HG03565 (cell line): ENCODE measurements around the gene RALB.

Experiments used
- ATAC-seq: cut with Tn5 transposase; IDR thresholded peaks from one replicate; pipeline ENCODE4 v1.9.1; 2021; ENCODE audit warnings: mild to moderate bottlenecking, moderate library complexity; ENCODE audit not compliant: unreplicated experiment

RALB gene

GRCh38 chr2:120330946-120331822 lies 78.5 kb downstream of the RALB start:
- no peak for ATAC-seq

DNA sequence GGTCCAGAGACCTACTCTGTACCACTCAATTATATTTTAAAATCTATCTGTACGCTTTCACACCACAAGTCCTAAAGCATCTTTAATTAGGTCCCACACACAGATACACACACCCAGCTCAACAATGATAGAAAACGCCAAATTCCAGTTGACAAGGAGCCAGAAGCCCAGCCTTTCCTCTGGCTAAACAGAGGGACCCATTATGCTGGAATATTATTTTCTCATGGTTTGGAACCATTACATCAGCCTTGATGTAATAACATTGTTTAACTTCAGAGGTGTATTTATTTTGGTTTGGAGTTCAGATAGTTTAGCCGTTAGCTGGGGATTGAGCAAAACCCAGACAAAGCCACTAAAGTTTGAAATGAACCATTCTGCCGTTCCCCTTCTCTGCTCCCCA lies 79.3 kb downstream of the RALB start:
- ATAC-seq: no peak

GRCh38 chr2:120332384-120332783 lies 79.7 kb downstream of the RALB start:
- no peak for ATAC-seq

DNA sequence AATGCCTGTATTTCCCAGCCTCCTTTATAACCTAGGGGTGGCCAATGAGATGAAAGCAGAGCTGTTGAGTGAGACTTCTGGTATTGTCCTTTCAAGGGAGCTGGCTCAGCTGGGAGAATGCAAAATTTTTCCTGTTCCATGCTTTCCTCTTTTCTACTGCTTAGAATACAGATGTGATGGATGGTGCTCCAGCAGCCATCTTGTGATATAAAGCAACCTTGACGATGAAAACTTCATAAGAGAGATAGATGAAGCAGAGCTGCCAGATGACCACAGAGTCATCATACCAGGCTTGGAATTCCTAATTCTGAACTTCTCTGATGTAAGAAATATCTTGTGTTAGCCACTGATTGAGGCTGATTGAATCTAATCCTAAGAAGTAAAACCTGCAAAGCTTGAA lies 81.4 kb downstream of the RALB start:
- ATAC-seq: no peak

DNA sequence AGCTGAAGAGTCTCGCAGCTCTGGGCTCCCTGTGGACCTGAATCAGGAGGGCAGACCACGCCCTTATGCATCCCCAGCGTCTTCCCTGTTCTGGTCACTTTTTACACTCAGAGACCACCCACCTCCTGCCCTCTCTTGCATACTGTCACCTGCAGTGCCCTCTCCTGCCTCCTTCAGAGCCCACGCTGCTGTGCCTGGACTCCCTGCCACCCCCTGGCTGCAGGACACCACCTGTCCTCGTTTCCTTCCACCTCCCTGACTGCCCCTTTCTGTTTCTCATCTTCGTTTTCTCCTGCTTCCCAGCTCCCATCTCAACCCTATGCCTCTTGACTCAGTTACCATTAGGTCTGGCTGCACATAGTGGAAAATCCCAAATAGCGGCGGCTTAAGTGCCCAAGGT lies 84.1 kb downstream of the RALB start:
- no peak for ATAC-seq

DNA sequence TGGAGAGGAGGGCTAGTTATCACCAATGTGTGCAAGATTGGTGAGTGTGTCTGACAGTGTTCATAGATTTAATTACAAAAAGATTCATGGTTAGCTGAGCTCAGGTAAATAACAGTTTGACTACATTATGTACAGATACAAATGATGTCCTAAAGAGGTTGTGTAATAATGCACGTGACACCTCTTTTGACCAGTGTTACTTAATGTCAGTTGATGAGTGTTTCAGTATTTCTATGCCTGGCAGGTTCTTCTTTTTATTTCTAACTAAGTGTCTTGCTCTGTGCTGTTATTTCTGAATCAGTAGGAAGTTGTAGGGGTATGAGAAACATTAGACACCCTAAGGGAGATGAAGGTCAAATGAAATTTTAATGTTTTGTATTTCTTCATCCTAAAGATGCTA lies 85.4 kb downstream of the RALB start:
- no peak for ATAC-seq

DNA sequence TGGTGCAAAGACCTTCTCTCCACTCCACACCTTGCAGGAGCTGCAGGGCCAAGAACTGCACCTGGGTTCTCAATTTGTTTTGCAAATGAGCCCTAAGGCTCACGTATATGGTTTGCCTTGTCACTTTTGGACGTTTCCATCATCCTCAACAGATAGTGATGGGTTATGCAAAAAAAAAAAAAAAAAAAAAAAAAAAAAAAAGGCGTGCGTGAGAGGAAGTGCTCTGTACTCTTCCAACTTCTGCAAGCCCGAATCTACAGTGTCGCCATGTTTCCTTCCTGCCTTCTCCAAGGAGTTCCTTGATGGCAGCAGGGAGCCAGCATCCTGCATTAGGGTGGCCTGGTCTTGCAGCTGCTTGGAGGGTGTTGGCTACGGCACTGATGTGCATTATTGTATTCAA lies 89.3 kb downstream of the RALB start:
- no peak for ATAC-seq

DNA sequence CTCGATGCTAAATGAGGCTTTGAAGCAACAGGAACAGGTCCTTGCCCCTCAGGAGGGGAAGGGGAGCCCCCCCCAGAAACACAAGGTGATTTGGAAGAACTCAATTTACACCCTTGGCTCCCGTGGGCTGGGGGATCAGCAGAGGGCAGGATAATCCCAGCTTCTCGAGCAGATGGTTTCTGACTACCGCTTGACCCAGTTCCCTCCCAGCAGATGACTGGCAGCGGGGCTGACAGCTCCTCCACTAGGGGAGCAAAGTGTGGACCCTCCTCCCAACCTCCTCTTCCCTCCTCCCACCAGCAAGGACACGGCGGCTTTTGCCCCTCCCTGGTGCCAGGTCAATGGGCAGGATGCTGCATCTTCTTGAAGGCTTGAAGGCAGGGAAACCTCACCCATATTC lies 89.8 kb downstream of the RALB start:
- no peak for ATAC-seq

- ATAC-seq: no peak
Observed at GRCh38 chr2:120343100-120343432, 90.4 kb downstream of the RALB start.

DNA sequence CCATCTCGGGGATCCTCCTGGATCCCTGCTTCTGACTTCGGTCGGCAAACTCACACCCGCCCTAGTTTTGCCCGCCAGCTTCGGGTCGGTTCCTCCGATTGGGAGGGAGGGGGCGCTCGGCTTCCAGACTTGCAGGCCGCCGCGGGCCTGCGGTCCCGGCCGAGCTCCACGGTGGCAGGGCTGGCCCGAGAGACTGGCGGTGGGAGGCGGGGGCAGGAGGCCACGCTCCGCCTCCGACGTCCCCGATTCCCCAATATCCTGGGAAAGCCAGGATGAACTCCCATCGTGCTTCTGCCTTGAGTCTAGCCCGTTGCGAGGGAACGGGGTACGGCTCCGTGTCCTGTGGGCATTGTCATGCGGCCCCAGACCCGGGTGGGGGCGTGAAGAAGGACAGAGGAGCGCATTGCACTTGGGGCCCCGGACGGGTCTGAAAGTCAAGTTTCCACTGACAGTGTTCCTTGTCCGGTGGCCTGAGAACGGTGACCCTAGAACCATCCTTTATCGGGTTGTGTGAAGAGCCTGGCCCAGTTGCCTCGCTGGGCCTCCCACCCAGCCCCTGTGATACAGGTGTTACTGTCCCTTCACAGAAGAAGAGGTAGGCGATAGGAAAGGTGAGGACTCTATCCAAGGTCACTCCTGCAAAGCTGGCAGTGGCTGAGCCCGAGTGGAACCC lies 90.9 kb downstream of the RALB start:
- ATAC-seq: no peak
